ENCODE measurements around the gene MRPL51. TPM values are rescaled to one million over a fixed set of nuclear protein-coding genes. Genes with fewer than 3 reads are reported as not detected.

MRPL51 gene
- total and polyA plus RNA-seq, 2 donors (not counting 3 experiments of a cell fraction or from before 2014, with no cell fraction given), result 147 to 273 TPM

GRCh38 chr12:6443361-6443983 is 49.6 kb downstream of the MRPL51 start:
- no peak for TF ChIP-seq MYC (IDR thresholded peaks at IDR 0.05; ENCODE audit: low read depth, low read length)
- no peak for TF ChIP-seq JUN (IDR thresholded peaks at IDR 0.05; ENCODE audit: borderline replicate concordance, insufficient read depth, insufficient read length, low read depth)
- TF ChIP-seq EZH2 (IDR thresholded peaks at IDR 0.05; ENCODE audit: borderline replicate concordance, low read depth, low read length, severe bottlenecking), result no peak
- TF ChIP-seq POLR2A (IDR thresholded peaks at IDR 0.05; ENCODE audit: low read depth, low read length), result no peak
- no peak for TF ChIP-seq GATA2 (IDR thresholded peaks at IDR 0.05; ENCODE audit: insufficient read depth, insufficient read length, low read depth, low read length)
- no peak for TF ChIP-seq CTCF (IDR thresholded peaks at IDR 0.05; ENCODE audit: extremely low read depth in 1 of 2, insufficient read depth in 1 of 2, low read depth in 1 of 2, low read length in 2 of 2)
- TF ChIP-seq MAX (IDR thresholded peaks at IDR 0.05; ENCODE audit: insufficient read depth, insufficient read length), result no peak
- TF ChIP-seq FOS (IDR thresholded peaks at IDR 0.05; ENCODE audit: borderline replicate concordance, insufficient read depth, low read length), result no peak
- TF ChIP-seq POLR2AphosphoS5 (IDR thresholded peaks at IDR 0.05; ENCODE audit: insufficient read depth, low read depth, low read length), result no peak
- no TSS peak for BruUV-seq (replicated peaks)
- H3K9ac ChIP-seq (replicated peaks; ENCODE audit: extremely low read depth, insufficient read depth, low read length), result no peak overlapping the region
- no peak overlapping the region for H2AFZ ChIP-seq (ENCODE audit: low read depth, low read length)
- no peaks in the 10 kb centered on the region for H4K20me1 ChIP-seq (replicated peaks; ENCODE audit: control insufficient read depth, extremely low read depth, insufficient read depth, low read length)
- dilution Hi-C loops (cut with MboI; ENCODE audit: extremely low pct_ligation_motif_present, low sequenced_read_pairs), result no loop called here
- H3K9me3 ChIP-seq (replicated peaks; ENCODE audit: control insufficient read depth, insufficient read depth, low read length), result no peaks in the 10 kb centered on the region
- FAIRE-seq (no peak), DNase-seq (ENCODE audit: low read depth, low spot score) (no peak)
- H3K27me3 ChIP-seq (ENCODE audit: control insufficient read depth in 2 of 2, insufficient read depth in 2 of 2, low read length in 2 of 2), result no peaks in the 10 kb centered on the region
- H3K4me1 ChIP-seq (ENCODE audit: control insufficient read depth, extremely low read depth, insufficient read depth, low read length), result no peaks in the 10 kb centered on the region
- H3K27ac ChIP-seq (ENCODE audit: insufficient read depth, low read depth, low read length), result no peak overlapping the region
- H3K79me2 ChIP-seq (ENCODE audit: control insufficient read depth, insufficient read depth, low read length), result no peaks in the 10 kb centered on the region
- POLR2A ChIA-PET, result no interaction called here
- no peaks in the 10 kb centered on the region for H3K9me1 ChIP-seq (replicated peaks; ENCODE audit: control insufficient read depth, extremely low read depth, insufficient read depth, low read length)
- intact Hi-C loops (cut with micrococcal nuclease), result no loop called here
- no peak overlapping the region for H3K4me3 ChIP-seq (replicated peaks in 1 of 3; ENCODE audit: insufficient read depth in 1 of 3, low read depth in 1 of 3, low read length in 3 of 3)
- no peaks in the 10 kb centered on the region for H3K36me3 ChIP-seq (ENCODE audit: control insufficient read depth in 2 of 2, extremely low read depth in 1 of 2, insufficient read depth in 2 of 2, low read length in 2 of 2)
- no peak overlapping the region for H3K4me2 ChIP-seq (ENCODE audit: insufficient read depth, low read length)
- CTCF ChIA-PET, result interaction anchor here (0.9 to 1.4 kb wide), 4 partner anchors 9 to 22 kb away, joined by 3 to 5 read pairs (median 4); partner anchors contain the start of gene TAPBPL

Data from endothelial cell of umbilical vein (primary cell).